CD14-positive monocyte (primary cell): ENCODE data around the gene ITPK1. TPM values are rescaled to one million over a fixed set of nuclear protein-coding genes. Genes with fewer than 3 reads are reported as not detected.

ENCODE experiments used
- DNase-seq, 3 donors: peaks; one replicate each; pipeline ENCODE4 v3.0.0-alpha.2; 2011 to 2022
- H2AFZ ChIP-seq: 2 replicates; pipeline ENCODE4 v1.6.0; 2012; ENCODE audit warnings: mild to moderate bottlenecking, low read depth, low read length, inconsistent platforms; ENCODE audit not compliant: insufficient read depth, poor library complexity, severe bottlenecking
- H3K27ac ChIP-seq, 2 donors: 1 replicate in 1 of 2; 2 replicates in 1 of 2; pipeline ENCODE4 v1.5.1; 2012 to 2013; ENCODE audit warnings: low read length in 2 of 2, control low read depth in 1 of 2, inconsistent platforms in 1 of 2, low read depth in 1 of 2, mild to moderate bottlenecking in 1 of 2
- H3K27me3 ChIP-seq, 2 donors: one replicate each; pipeline versions ENCODE4 v1.6.0 to v1.6.1; 2011 to 2013; ENCODE audit warnings: low read length in 2 of 2; ENCODE audit not compliant: control insufficient read depth in 2 of 2, insufficient read depth in 2 of 2
- H3K36me3 ChIP-seq, 2 donors: replicated peaks in 1 of 2; 1 replicate in 1 of 2; 2 replicates in 1 of 2; pipeline versions ENCODE4 v1.5.1 to v1.6.1; 2012 to 2013; ENCODE audit warnings: low read length in 2 of 2, control low read depth in 1 of 2, inconsistent platforms in 1 of 2, mild to moderate bottlenecking in 1 of 2; ENCODE audit not compliant: insufficient read depth in 2 of 2, control insufficient read depth in 1 of 2
- H3K4me1 ChIP-seq, 2 donors: 1 replicate in 1 of 2; 2 replicates in 1 of 2; pipeline versions ENCODE4 v1.5.1 to v1.6.1; 2012 to 2013; ENCODE audit warnings: low read length in 2 of 2, control low read depth in 1 of 2, inconsistent platforms in 1 of 2, mild to moderate bottlenecking in 1 of 2, moderate library complexity in 1 of 2; ENCODE audit not compliant: insufficient read depth in 2 of 2, control insufficient read depth in 1 of 2
- H3K4me2 ChIP-seq: replicated peaks from 2 replicates; pipeline ENCODE3; 2012; ENCODE audit warnings: low read length, moderate library complexity, mild to moderate bottlenecking; ENCODE audit not compliant: poor library complexity, severe bottlenecking; ENCODE audit errors: extremely low read depth
- H3K4me3 ChIP-seq, 3 experiments: fragments of 200-600 bp in 1 of 3; sonication (generic) in 1 of 3; replicated peaks in 1 of 3; 1 replicate in 2 of 3; 2 replicates in 1 of 3; pipeline ENCODE4 v1.5.1; 2011 to 2013; ENCODE audit warnings: low read length in 3 of 3, mild to moderate bottlenecking in 3 of 3, control low read depth in 2 of 3, low read depth in 2 of 3, inconsistent platforms in 1 of 3, moderate library complexity in 1 of 3
- H3K79me2 ChIP-seq: 2 replicates; pipeline ENCODE4 v1.6.0; 2012; ENCODE audit warnings: mild to moderate bottlenecking, control low read depth, inconsistent platforms, low read length, moderate library complexity; ENCODE audit not compliant: insufficient read depth
- H3K9ac ChIP-seq: 2 replicates; pipeline ENCODE4 v1.6.0; 2017; ENCODE audit warnings: low read length, mild to moderate bottlenecking; ENCODE audit not compliant: insufficient read depth, poor library complexity, severe bottlenecking
- H3K9me3 ChIP-seq, 2 donors: replicated peaks in 1 of 2; 1 replicate in 1 of 2; 2 replicates in 1 of 2; pipeline versions ENCODE4 v1.5.1 to v1.6.1; 2012 to 2013; ENCODE audit warnings: low read length in 2 of 2, control low read depth in 1 of 2; ENCODE audit not compliant: control insufficient read depth in 1 of 2, insufficient read depth in 1 of 2
- H4K20me1 ChIP-seq: 2 replicates; pipeline ENCODE4 v1.6.0; 2012; ENCODE audit warnings: mild to moderate bottlenecking, low read length, control low read depth, moderate library complexity; ENCODE audit not compliant: insufficient read depth
- H3K27ac Mint-ChIP-seq, 7 donors: one replicate each; pipeline ENCODE4 v1.8.0; 2020; ENCODE audit warnings: mild to moderate bottlenecking in 7 of 7, mixed read lengths in 7 of 7, moderate library complexity in 6 of 7, inconsistent platforms in 2 of 7
- H3K27me3 Mint-ChIP-seq, 3 donors: one replicate each; pipeline ENCODE4 v1.8.0; 2021 to 2022; ENCODE audit warnings: low read depth in 3 of 3, mild to moderate bottlenecking in 3 of 3, mixed read lengths in 3 of 3, moderate library complexity in 3 of 3, inconsistent platforms in 1 of 3
- H3K36me3 Mint-ChIP-seq, 2 donors: one replicate each; pipeline ENCODE4 v1.8.0; 2020; ENCODE audit warnings: mixed read lengths in 2 of 2, inconsistent platforms in 1 of 2, mild to moderate bottlenecking in 1 of 2
- H3K4me1 Mint-ChIP-seq: one replicate; pipeline ENCODE4 v1.8.0; 2020; ENCODE audit warnings: mild to moderate bottlenecking, mixed read lengths
- H3K4me3 Mint-ChIP-seq, 2 donors: one replicate each; pipeline ENCODE4 v1.8.0; 2020; ENCODE audit warnings: mild to moderate bottlenecking in 2 of 2, mixed read lengths in 2 of 2, moderate library complexity in 1 of 2
- H3K9me3 Mint-ChIP-seq, 7 donors: one replicate each; pipeline ENCODE4 v1.8.0; 2020 to 2022; ENCODE audit warnings: mixed read lengths in 7 of 7, mild to moderate bottlenecking in 6 of 7, moderate library complexity in 6 of 7, inconsistent platforms in 2 of 7
- WGBS: methylation state at CpG from one replicate; pipeline ENCODE4 v1.1.5; 2013; ENCODE audit warnings: missing lambda C conversion rate; ENCODE audit not compliant: insufficient coverage; 5-methylcytosine and 5-hydroxymethylcytosine counted together
- intact Hi-C, 2 donors: fragments of 100-400 bp; cut with micrococcal nuclease; formaldehyde crosslinking; loops; one replicate each; pipeline versions ENCODE4 v1.15.0 to v1.15.1; 2023
- polyA plus RNA-seq, 3 donors: library from polyadenylated mRNA; depleted of rRNA in 1 of 3; unstranded in 2 of 3; stranded (reverse) in 1 of 3; fragments of 300-500 nt in 2 of 3; fragments of >200 nt in 1 of 3; fragmentation: Illumina TruSeq in 2 of 3; gene quantifications; 1 replicate in 2 of 3; 2 replicates in 1 of 3; pipeline ENCODE4 v1.2.3, GENCODE V29; 2012 to 2021
- TF ChIP-seq, protein P1 (sequence below): fragments of 200-600 bp; IDR thresholded peaks from one replicate; pipeline ENCODE4 v1.8.0; 2022; ENCODE audit warnings: antibody characterized with exemption, mild to moderate bottlenecking

The ITPK1 gene
- polyA plus RNA-seq, 3 donors, result 57.1 to 144 (median 63.0) TPM

DNA sequence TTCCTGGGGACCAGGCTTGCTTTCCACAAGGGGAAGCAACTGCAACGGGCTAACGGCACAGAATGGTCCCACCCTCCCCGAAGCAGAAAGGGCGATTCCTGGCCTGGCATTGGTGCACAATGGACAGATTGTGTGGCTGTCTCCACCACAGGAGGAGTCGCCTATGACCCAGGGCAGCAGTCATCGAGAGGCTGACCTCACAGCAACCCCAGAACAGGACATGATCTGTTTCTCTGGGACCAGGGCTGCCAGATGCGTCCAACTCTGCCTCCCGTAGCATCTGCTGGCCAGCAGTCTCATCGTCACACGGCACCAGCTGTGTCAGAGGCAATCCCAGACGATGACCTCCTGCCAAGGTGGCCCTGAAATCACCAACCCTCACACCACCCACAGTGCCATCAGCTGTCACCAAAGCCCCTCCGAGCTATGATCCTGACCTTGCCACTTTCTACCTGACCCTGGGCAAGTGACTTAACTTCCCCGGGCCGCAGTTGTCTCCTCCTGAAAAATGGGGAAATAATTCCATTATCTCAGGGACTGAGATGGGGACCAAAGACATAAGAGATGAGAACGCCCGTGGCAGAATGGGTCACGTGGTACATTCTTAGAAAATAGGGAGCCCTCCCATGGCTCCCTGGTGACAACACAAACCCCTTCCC, 106.1 kb downstream of the ITPK1 start:
- Mint-ChIP-seq H3K27ac (peak overlapping the region in 4 of 7 donors; percentile 60 to 96 (median 78)), H3K9me3 (no peaks in the 10 kb centered on the region), H3K36me3 (peaks cover 32 to 59% of the 10 kb centered on the region in 2 donors), H3K27me3 (no peaks in the 10 kb centered on the region), H3K4me3 (no peak overlapping the region), H3K4me1 (peaks cover 58% of the 10 kb centered on the region)
- 57% methylated on average over 12 of the region's 17 CpGs for WGBS
- peaks cover 100% of the 10 kb centered on the region for H4K20me1 ChIP-seq
- H3K36me3 ChIP-seq, result peaks cover 10 to 71% of the 10 kb centered on the region in 2 donors
- no peaks in the 10 kb centered on the region for H3K27me3 ChIP-seq
- no peak overlapping the region for H3K4me3 ChIP-seq
- peak overlapping the region; percentile 34 for H3K9ac ChIP-seq
- DNase-seq, result peak in 2 of 3 donors; percentile 18 to 35
- H3K9me3 ChIP-seq, result no peaks in the 10 kb centered on the region
- peaks cover 95% of the 10 kb centered on the region for H3K79me2 ChIP-seq
- no peak overlapping the region for H2AFZ ChIP-seq
- H3K4me2 ChIP-seq, result no peak overlapping the region
- H3K4me1 ChIP-seq, result peaks cover 46 to 56% of the 10 kb centered on the region in 2 donors
- TF ChIP-seq, protein P1, sequence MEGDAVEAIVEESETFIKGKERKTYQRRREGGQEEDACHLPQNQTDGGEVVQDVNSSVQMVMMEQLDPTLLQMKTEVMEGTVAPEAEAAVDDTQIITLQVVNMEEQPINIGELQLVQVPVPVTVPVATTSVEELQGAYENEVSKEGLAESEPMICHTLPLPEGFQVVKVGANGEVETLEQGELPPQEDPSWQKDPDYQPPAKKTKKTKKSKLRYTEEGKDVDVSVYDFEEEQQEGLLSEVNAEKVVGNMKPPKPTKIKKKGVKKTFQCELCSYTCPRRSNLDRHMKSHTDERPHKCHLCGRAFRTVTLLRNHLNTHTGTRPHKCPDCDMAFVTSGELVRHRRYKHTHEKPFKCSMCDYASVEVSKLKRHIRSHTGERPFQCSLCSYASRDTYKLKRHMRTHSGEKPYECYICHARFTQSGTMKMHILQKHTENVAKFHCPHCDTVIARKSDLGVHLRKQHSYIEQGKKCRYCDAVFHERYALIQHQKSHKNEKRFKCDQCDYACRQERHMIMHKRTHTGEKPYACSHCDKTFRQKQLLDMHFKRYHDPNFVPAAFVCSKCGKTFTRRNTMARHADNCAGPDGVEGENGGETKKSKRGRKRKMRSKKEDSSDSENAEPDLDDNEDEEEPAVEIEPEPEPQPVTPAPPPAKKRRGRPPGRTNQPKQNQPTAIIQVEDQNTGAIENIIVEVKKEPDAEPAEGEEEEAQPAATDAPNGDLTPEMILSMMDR, result no peak
- H3K27ac ChIP-seq, result peak overlapping the region in 1 of 2 donors; percentile 82
- intact Hi-C loops, result no loop called here

DNA sequence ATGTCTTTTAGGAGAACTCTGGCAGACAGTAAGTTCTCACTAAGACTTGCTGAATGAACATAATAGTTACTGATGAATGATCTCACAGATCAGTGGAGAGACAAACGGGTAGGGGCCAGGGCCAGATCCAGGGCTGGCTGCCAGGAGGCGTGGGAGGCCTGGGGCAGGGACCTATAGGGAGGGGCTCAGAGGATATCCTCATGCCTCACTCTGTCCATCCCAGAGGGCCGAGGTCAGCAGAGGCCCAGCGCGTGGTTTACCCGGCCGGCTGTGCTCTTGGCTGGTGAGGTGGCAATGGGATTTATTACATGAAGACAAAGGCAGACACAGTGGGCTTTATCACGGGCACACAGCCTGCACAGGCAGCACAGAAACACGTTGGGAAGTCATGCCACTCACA, 107.3 kb downstream of the ITPK1 start:
- Mint-ChIP-seq H3K27me3 (no peaks in the 10 kb centered on the region), H3K4me3 (no peak overlapping the region), H3K36me3 (peaks cover 30 to 56% of the 10 kb centered on the region in 2 donors), H3K9me3 (no peaks in the 10 kb centered on the region), H3K27ac (peak overlapping the region; percentile 9 to 96 (median 61)), H3K4me1 (peaks cover 48% of the 10 kb centered on the region)
- peak overlapping the region; percentile 45 for H3K9ac ChIP-seq
- WGBS, result 93% methylated on average over 7 of the region's 9 CpGs
- H4K20me1 ChIP-seq, result peaks cover 100% of the 10 kb centered on the region
- peaks cover 98% of the 10 kb centered on the region for H3K79me2 ChIP-seq
- no peak overlapping the region for H2AFZ ChIP-seq
- no peak overlapping the region for H3K4me3 ChIP-seq
- peak overlapping the region; percentile 52 to 82 for H3K27ac ChIP-seq
- DNase-seq, result no peak
- H3K27me3 ChIP-seq, result no peaks in the 10 kb centered on the region
- intact Hi-C loops, result no loop called here
- no peaks in the 10 kb centered on the region for H3K9me3 ChIP-seq
- TF ChIP-seq, protein P1, result no peak
- H3K4me1 ChIP-seq, result peaks cover 34 to 44% of the 10 kb centered on the region in 2 donors
- H3K4me2 ChIP-seq, result no peak overlapping the region
- H3K36me3 ChIP-seq, result peaks cover 10 to 82% of the 10 kb centered on the region in 2 donors
